H9 (cell line): Measurements from ENCODE around the gene KCNJ1. TPM values are rescaled to one million over a fixed set of nuclear protein-coding genes. Genes with fewer than 3 reads are reported as not detected.

Experiments used
- DNase-seq: peaks from one replicate; pipeline ENCODE4 v3.0.0-alpha.2; 2017
- H2AFZ ChIP-seq: one replicate; pipeline ENCODE4 v1.6.1; 2013; ENCODE audit warnings: mild to moderate bottlenecking, low read length, control low read depth, moderate library complexity
- H2AK5ac ChIP-seq: 2 replicates; pipeline ENCODE4 v1.6.1; 2013; ENCODE audit warnings: low read length, control low read depth, mixed read lengths; ENCODE audit not compliant: insufficient read length
- H2BK120ac ChIP-seq: one replicate; pipeline ENCODE4 v1.6.1; 2013; ENCODE audit warnings: low read depth, mild to moderate bottlenecking, low read length, control low read depth, inconsistent platforms; ENCODE audit not compliant: poor library complexity, severe bottlenecking
- H2BK12ac ChIP-seq: 2 replicates; pipeline ENCODE4 v1.6.1; 2013; ENCODE audit warnings: low read length, control low read depth, mixed read lengths, low read depth; ENCODE audit not compliant: insufficient read length
- H2BK15ac ChIP-seq: 2 replicates; pipeline ENCODE4 v1.6.1; 2013; ENCODE audit warnings: low read depth, low read length, control low read depth
- H2BK20ac ChIP-seq: one replicate; pipeline ENCODE4 v1.6.1; 2013; ENCODE audit warnings: low read depth, mild to moderate bottlenecking, low read length, control low read depth, inconsistent platforms; ENCODE audit not compliant: poor library complexity, severe bottlenecking
- H2BK5ac ChIP-seq: 2 replicates; pipeline ENCODE4 v1.6.1; 2013; ENCODE audit warnings: low read length, control low read depth, mixed read lengths; ENCODE audit not compliant: insufficient read length
- H3K14ac ChIP-seq: 2 replicates; pipeline ENCODE4 v1.6.1; 2013; ENCODE audit warnings: low read length, control low read depth; ENCODE audit not compliant: insufficient read depth
- H3K18ac ChIP-seq: 2 replicates; pipeline ENCODE4 v1.6.1; 2013; ENCODE audit warnings: low read depth, mild to moderate bottlenecking, mixed read lengths, low read length, control low read depth; ENCODE audit not compliant: insufficient read length
- H3K23ac ChIP-seq: 2 replicates; pipeline ENCODE4 v1.6.1; 2013; ENCODE audit warnings: low read length, control low read depth, mixed read lengths, low read depth; ENCODE audit not compliant: insufficient read length
- H3K23me2 ChIP-seq: 2 replicates; pipeline ENCODE4 v1.6.1; 2013; ENCODE audit warnings: low read depth, mild to moderate bottlenecking, mixed read lengths, low read length, control low read depth; ENCODE audit not compliant: insufficient read length, poor library complexity, severe bottlenecking
- H3K27ac ChIP-seq: 2 replicates; pipeline ENCODE4 v1.5.1; 2013; ENCODE audit warnings: low read length, control low read depth, mixed read lengths, low read depth; ENCODE audit not compliant: insufficient read length
- H3K27me3 ChIP-seq: 2 replicates; pipeline ENCODE4 v1.6.1; 2013; ENCODE audit warnings: low read length, control low read depth, inconsistent platforms; ENCODE audit not compliant: insufficient read depth
- H3K4ac ChIP-seq: 2 replicates; pipeline ENCODE4 v1.6.1; 2013; ENCODE audit warnings: low read depth, mild to moderate bottlenecking, control low read depth, inconsistent platforms, low read length, moderate library complexity
- H3K4me1 ChIP-seq: 2 replicates; pipeline ENCODE4 v1.6.1; 2013; ENCODE audit warnings: low read length, control low read depth, inconsistent platforms; ENCODE audit not compliant: insufficient read depth
- H3K4me2 ChIP-seq: 2 replicates; pipeline ENCODE4 v1.6.1; 2013; ENCODE audit warnings: low read length, control low read depth, mixed read lengths; ENCODE audit not compliant: insufficient read length, insufficient read depth
- H3K56ac ChIP-seq: 2 replicates; pipeline ENCODE4 v1.6.1; 2013; ENCODE audit warnings: low read depth, mild to moderate bottlenecking, mixed read lengths, low read length, control low read depth; ENCODE audit not compliant: insufficient read length
- H3K79me1 ChIP-seq: 2 replicates; pipeline ENCODE4 v1.6.1; 2013; ENCODE audit warnings: low read depth, mild to moderate bottlenecking, moderate library complexity, low read length, control low read depth, inconsistent platforms; ENCODE audit not compliant: insufficient read depth, poor library complexity, severe bottlenecking
- H3K79me2 ChIP-seq: 2 replicates; pipeline ENCODE4 v1.6.1; 2013; ENCODE audit warnings: low read length, control low read depth, inconsistent platforms; ENCODE audit not compliant: insufficient read depth
- H3K9ac ChIP-seq: 2 replicates; pipeline ENCODE4 v1.6.1; 2013; ENCODE audit warnings: low read length, control low read depth, mixed read lengths; ENCODE audit not compliant: insufficient read length; ENCODE audit errors: extremely low read depth
- H3K9me3 ChIP-seq: one replicate; pipeline ENCODE4 v1.6.1; 2013; ENCODE audit warnings: low read depth, low read length, inconsistent platforms; ENCODE audit not compliant: control insufficient read depth
- H3T11ph ChIP-seq: one replicate; pipeline ENCODE4 v1.6.1; 2013; ENCODE audit warnings: mild to moderate bottlenecking, low read length, control low read depth, inconsistent platforms
- H4K20me1 ChIP-seq: one replicate; pipeline ENCODE4 v1.6.1; 2013; ENCODE audit not compliant: control insufficient read depth, insufficient read length, insufficient read depth
- H4K5ac ChIP-seq: 2 replicates; pipeline ENCODE4 v1.6.1; 2013; ENCODE audit warnings: low read depth, mild to moderate bottlenecking, mixed read lengths, low read length, control low read depth; ENCODE audit not compliant: insufficient read length
- H4K8ac ChIP-seq: replicated peaks from 2 replicates; pipeline ENCODE4 v1.6.1; 2013; ENCODE audit warnings: low read length, control low read depth, mixed read lengths, low read depth; ENCODE audit not compliant: insufficient read length
- H4K91ac ChIP-seq: 2 replicates; pipeline ENCODE4 v1.6.1; 2013; ENCODE audit warnings: low read depth, mild to moderate bottlenecking, moderate library complexity, mixed read lengths, low read length, control low read depth; ENCODE audit not compliant: insufficient read length
- H3K27ac Mint-ChIP-seq, 3 experiments: 2 replicates in 2 of 3; 3 replicates in 1 of 3; pipeline ENCODE4 v1.8.0; 2020 to 2021; ENCODE audit warnings: mixed read lengths in 3 of 3, mild to moderate bottlenecking in 1 of 3, moderate library complexity in 1 of 3
- H3K27me3 Mint-ChIP-seq: 2 replicates; pipeline ENCODE4 v1.8.0; 2021; ENCODE audit warnings: low read depth, mild to moderate bottlenecking, moderate library complexity, mixed read lengths
- H3K36me3 Mint-ChIP-seq, 3 experiments: 2 replicates in 2 of 3; 3 replicates in 1 of 3; pipeline ENCODE4 v1.8.0; 2020 to 2021; ENCODE audit warnings: low read depth in 3 of 3, mixed read lengths in 3 of 3; ENCODE audit not compliant: insufficient read depth in 1 of 3
- H3K4me1 Mint-ChIP-seq, 2 experiments: 2 replicates each; pipeline ENCODE4 v1.8.0; 2020; ENCODE audit warnings: mixed read lengths in 2 of 2
- H3K4me3 Mint-ChIP-seq, 2 experiments: 2 replicates in 1 of 2; 3 replicates in 1 of 2; pipeline ENCODE4 v1.8.0; 2020 to 2021; ENCODE audit warnings: mild to moderate bottlenecking in 2 of 2, mixed read lengths in 2 of 2, moderate library complexity in 1 of 2
- H3K9me3 Mint-ChIP-seq, 2 experiments: 2 replicates in 1 of 2; 3 replicates in 1 of 2; pipeline ENCODE4 v1.8.0; 2020; ENCODE audit warnings: mild to moderate bottlenecking in 2 of 2, mixed read lengths in 2 of 2, moderate library complexity in 1 of 2
- WGBS: extraction: QIAGEN DNeasy Blood & Tissue Kit; methylation state at CpG from one replicate; pipeline ENCODE4 v1.1.7; 2013; ENCODE audit warnings: missing lambda C conversion rate, low lambda C conversion rate, mixed read lengths; ENCODE audit not compliant: insufficient read length; ENCODE audit errors: extremely low coverage; 5-methylcytosine and 5-hydroxymethylcytosine counted together
- total RNA-seq: library from RNA; stranded (reverse); gene quantifications from 2 replicates; pipeline ENCODE4 v1.2.1, GENCODE V29; 2021
- TF ChIP-seq, protein P1 (sequence below): fragments of 200-600 bp; sonication (generic); conservative IDR thresholded peaks from 3 replicates; pipeline ENCODE4 v1.8.0; 2021; ENCODE audit warnings: antibody characterized with exemption, mild to moderate bottlenecking

KCNJ1 gene
- total RNA-seq, 1 experiment from 2014 or later: not detected

DNA sequence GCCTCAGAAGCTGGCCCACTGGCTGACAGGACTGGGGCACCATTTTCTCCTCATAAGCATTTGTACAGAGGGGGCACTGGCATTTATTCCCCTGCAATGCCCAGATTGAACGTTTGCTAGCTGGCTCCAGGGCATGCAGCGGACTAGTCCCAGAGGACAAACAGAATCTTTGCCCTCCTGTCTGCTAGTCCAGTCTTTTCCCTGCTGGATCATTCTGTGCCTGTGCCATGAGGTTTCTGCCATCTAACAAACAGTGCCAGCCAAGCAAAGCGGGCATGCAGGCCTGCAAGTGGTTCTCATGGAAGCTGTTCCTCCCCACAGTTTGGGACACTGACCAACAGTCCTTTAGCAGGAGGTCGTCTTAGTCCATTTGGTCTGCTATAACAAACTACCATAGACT is 53.4 kb downstream of the KCNJ1 start:
- Histone ChIP-seq H2AFZ (no peak overlapping the region), H3K9ac (no peak overlapping the region), H2BK15ac (no peak overlapping the region), H4K5ac (no peak overlapping the region), H2AK5ac (no peak overlapping the region), H3K79me1 (no peaks in the 10 kb centered on the region), H2BK20ac (no peak overlapping the region), H3K4me2 (no peak overlapping the region), H4K20me1 (no peaks in the 10 kb centered on the region), H2BK5ac (no peak overlapping the region), H3K23ac (no peak overlapping the region), H3T11ph (no peak overlapping the region), H3K4ac (no peak overlapping the region), H3K18ac (no peak overlapping the region), H4K8ac (no peak overlapping the region), H3K56ac (no peak overlapping the region), H3K4me1 (peaks cover 4% of the 10 kb centered on the region; the same call in 1 of the 2 replicates), H4K91ac (no peak overlapping the region), H3K23me2 (peaks cover 3% of the 10 kb centered on the region), H3K9me3 (no peaks in the 10 kb centered on the region), H3K27ac (no peak overlapping the region), H3K79me2 (no peaks in the 10 kb centered on the region), H3K27me3 (no peaks in the 10 kb centered on the region), H2BK120ac (no peak overlapping the region), H2BK12ac (no peak overlapping the region), H3K14ac (no peak overlapping the region)
- no peak for DNase-seq
- Mint-ChIP-seq H3K9me3 (no peaks in the 10 kb centered on the region; a peak in 1 of 5 replicates), H3K27me3 (no peaks in the 10 kb centered on the region), H3K4me3 (no peak overlapping the region), H3K36me3 (no peaks in the 10 kb centered on the region), H3K4me1 (peaks cover 15 to 16% of the 10 kb centered on the region in 2 experiments), H3K27ac (no peak overlapping the region)
- TF ChIP-seq, protein P1, sequence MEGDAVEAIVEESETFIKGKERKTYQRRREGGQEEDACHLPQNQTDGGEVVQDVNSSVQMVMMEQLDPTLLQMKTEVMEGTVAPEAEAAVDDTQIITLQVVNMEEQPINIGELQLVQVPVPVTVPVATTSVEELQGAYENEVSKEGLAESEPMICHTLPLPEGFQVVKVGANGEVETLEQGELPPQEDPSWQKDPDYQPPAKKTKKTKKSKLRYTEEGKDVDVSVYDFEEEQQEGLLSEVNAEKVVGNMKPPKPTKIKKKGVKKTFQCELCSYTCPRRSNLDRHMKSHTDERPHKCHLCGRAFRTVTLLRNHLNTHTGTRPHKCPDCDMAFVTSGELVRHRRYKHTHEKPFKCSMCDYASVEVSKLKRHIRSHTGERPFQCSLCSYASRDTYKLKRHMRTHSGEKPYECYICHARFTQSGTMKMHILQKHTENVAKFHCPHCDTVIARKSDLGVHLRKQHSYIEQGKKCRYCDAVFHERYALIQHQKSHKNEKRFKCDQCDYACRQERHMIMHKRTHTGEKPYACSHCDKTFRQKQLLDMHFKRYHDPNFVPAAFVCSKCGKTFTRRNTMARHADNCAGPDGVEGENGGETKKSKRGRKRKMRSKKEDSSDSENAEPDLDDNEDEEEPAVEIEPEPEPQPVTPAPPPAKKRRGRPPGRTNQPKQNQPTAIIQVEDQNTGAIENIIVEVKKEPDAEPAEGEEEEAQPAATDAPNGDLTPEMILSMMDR: no peak
- no CpG with 5 or more reads among the region's 4 CpGs for WGBS
